DND-41 (cell line): Measurements from ENCODE around the gene GRIK3.

Experiments
- ATAC-seq: fragments of 200-7000 bp; cut with Tn5 transposase; 3 replicates; pipeline ENCODE4 v1.9.1; 2021; ENCODE audit warnings: low read depth; ENCODE audit not compliant: insufficient read depth
- DNase-seq: peaks from one replicate; pipeline ENCODE4 v3.0.0-alpha.2; 2020
- H2AFZ ChIP-seq: 2 replicates; pipeline ENCODE4 v1.6.0; 2012; ENCODE audit warnings: low read depth, low read length
- H3K27ac ChIP-seq: 2 replicates; pipeline ENCODE4 v1.5.1; 2012; ENCODE audit warnings: low read length, inconsistent platforms
- H3K27me3 ChIP-seq: fragments of 200-600 bp; sonication (generic); 2 replicates; pipeline ENCODE4 v1.6.0; 2012; ENCODE audit warnings: low read length, mild to moderate bottlenecking, inconsistent platforms; ENCODE audit not compliant: insufficient read depth, poor library complexity
- H3K36me3 ChIP-seq: 2 replicates; pipeline ENCODE4 v1.5.1; 2012; ENCODE audit warnings: low read length, inconsistent platforms; ENCODE audit not compliant: insufficient read depth
- H3K4me1 ChIP-seq: 2 replicates; pipeline ENCODE4 v1.5.1; 2012; ENCODE audit warnings: mild to moderate bottlenecking, low read length; ENCODE audit not compliant: insufficient read depth
- H3K4me2 ChIP-seq: 2 replicates; pipeline ENCODE4 v1.6.0; 2012; ENCODE audit warnings: mild to moderate bottlenecking, moderate library complexity, low read length, inconsistent platforms; ENCODE audit not compliant: insufficient read depth
- H3K4me3 ChIP-seq, 2 experiments: fragments of 200-600 bp in 1 of 2; shearing (Covaris generic) in 1 of 2; 2 replicates each; pipeline ENCODE4 v1.5.1; 2012 to 2016; ENCODE audit warnings: inconsistent platforms in 2 of 2, low read length in 2 of 2, mild to moderate bottlenecking in 2 of 2, low read depth in 1 of 2, moderate library complexity in 1 of 2
- H3K79me2 ChIP-seq: 2 replicates; pipeline ENCODE4 v1.6.0; 2012; ENCODE audit warnings: low read length, inconsistent platforms; ENCODE audit not compliant: insufficient read depth
- H3K9ac ChIP-seq: 2 replicates; pipeline ENCODE4 v1.6.0; 2012; ENCODE audit warnings: low read depth, mild to moderate bottlenecking, inconsistent platforms, low read length, moderate library complexity
- H3K9me3 ChIP-seq: 2 replicates; pipeline ENCODE4 v1.5.1; 2012; ENCODE audit warnings: low read length, moderate library complexity, mild to moderate bottlenecking, inconsistent platforms; ENCODE audit not compliant: insufficient read depth, severe bottlenecking
- H4K20me1 ChIP-seq: 2 replicates; pipeline ENCODE4 v1.6.0; 2012; ENCODE audit warnings: low read length; ENCODE audit not compliant: insufficient read depth
- CTCF ChIP-seq: IDR thresholded peaks from 2 replicates; pipeline ENCODE4 v1.5.1; 2012; ENCODE audit warnings: borderline replicate concordance, low read length, moderate library complexity, mild to moderate bottlenecking; ENCODE audit not compliant: poor library complexity, severe bottlenecking; ENCODE audit errors: extremely low read depth
- EZH2 ChIP-seq: IDR thresholded peaks from 3 replicates; pipeline ENCODE4 v1.6.1; 2012; ENCODE audit warnings: borderline replicate concordance, low read depth, mild to moderate bottlenecking, moderate library complexity, low read length, inconsistent platforms; ENCODE audit not compliant: severe bottlenecking

GRIK3 gene

GRCh38 chr1:36755303-36756230 lies 278.7 kb downstream of the GRIK3 start:
- H2AFZ ChIP-seq = no peak overlapping the region
- no peaks in the 10 kb centered on the region for H4K20me1 ChIP-seq
- ATAC-seq = no peak
- no peak overlapping the region for H3K9ac ChIP-seq
- DNase-seq = no peak
- H3K4me2 ChIP-seq = no peak overlapping the region
- no peaks in the 10 kb centered on the region for H3K9me3 ChIP-seq
- TF ChIP-seq CTCF (no peak), EZH2 (no peak)
- H3K4me1 ChIP-seq = no peaks in the 10 kb centered on the region
- H3K36me3 ChIP-seq = no peaks in the 10 kb centered on the region
- no peaks in the 10 kb centered on the region for H3K79me2 ChIP-seq
- H3K27ac ChIP-seq = no peak overlapping the region
- H3K4me3 ChIP-seq = no peak overlapping the region
- peaks cover 4% of the 10 kb centered on the region for H3K27me3 ChIP-seq

GRCh38 chr1:36754366-36754765 lies 279.9 kb downstream of the GRIK3 start:
- Histone ChIP-seq H2AFZ (no peak overlapping the region), H3K36me3 (no peaks in the 10 kb centered on the region), H3K9ac (no peak overlapping the region), H3K27me3 (peaks cover 5% of the 10 kb centered on the region), H3K4me1 (no peaks in the 10 kb centered on the region), H3K4me3 (no peak overlapping the region), H3K9me3 (no peaks in the 10 kb centered on the region), H3K4me2 (no peak overlapping the region), H3K79me2 (no peaks in the 10 kb centered on the region), H3K27ac (no peak overlapping the region), H4K20me1 (no peaks in the 10 kb centered on the region)
- TF ChIP-seq CTCF = no peak
- no peak for TF ChIP-seq EZH2
- DNase-seq (no peak), ATAC-seq (no peak)

- Histone ChIP-seq H3K9ac (no peak overlapping the region), H2AFZ (no peak overlapping the region), H3K79me2 (no peaks in the 10 kb centered on the region), H3K4me3 (no peak overlapping the region), H3K9me3 (no peaks in the 10 kb centered on the region), H3K4me2 (no peak overlapping the region), H3K4me1 (no peaks in the 10 kb centered on the region), H3K27me3 (peaks cover 9% of the 10 kb centered on the region), H3K36me3 (no peaks in the 10 kb centered on the region), H4K20me1 (no peaks in the 10 kb centered on the region), H3K27ac (no peak overlapping the region)
- DNase-seq = no peak
- ATAC-seq = no peak
- no peak for TF ChIP-seq CTCF
- no peak for TF ChIP-seq EZH2
Observed at GRCh38 chr1:36753451-36753850, 280.9 kb downstream of the GRIK3 start.

GRCh38 chr1:36752891-36753361 lies 281.4 kb downstream of the GRIK3 start:
- Histone ChIP-seq H3K4me2 (no peak overlapping the region), H3K4me1 (no peaks in the 10 kb centered on the region), H3K27me3 (peaks cover 12% of the 10 kb centered on the region), H2AFZ (no peak overlapping the region), H3K9me3 (no peaks in the 10 kb centered on the region), H4K20me1 (no peaks in the 10 kb centered on the region), H3K27ac (no peak overlapping the region), H3K79me2 (no peaks in the 10 kb centered on the region), H3K4me3 (no peak overlapping the region), H3K36me3 (no peaks in the 10 kb centered on the region), H3K9ac (no peak overlapping the region)
- DNase-seq (no peak), ATAC-seq (no peak)
- no peak for TF ChIP-seq CTCF
- no peak for TF ChIP-seq EZH2
